Midbrain (tissue), 1 donor: ENCODE data around the gene GNAI2.
"Not testable (repeated sequence)": the region's sequence is repeated elsewhere in the genome, so short reads cannot be mapped to it uniquely, and the experiment has no call there.

Experiments used
- DNase-seq: peaks from one replicate; lab custom pipeline; 2025; lab: John Stamatoyannopoulos, UW

The GNAI2 gene

GRCh38 chr3:50276762-50277101 lies 40.7 kb downstream of the GNAI2 start:
- no peak for DNase-seq

- DNase-seq = peak; percentile 67
Measured at GRCh38 chr3:50278123-50278879, 42.3 kb downstream of the GNAI2 start.

GRCh38 chr3:50278880-50279224 lies 42.8 kb downstream of the GNAI2 start, which contains the start of gene LSMEM2:
LSMEM2 (plus strand) TSS chr3:50279087; CDS start chr3:50279114, 27 bp downstream.
- DNase-seq = peak; percentile 49

- no peak for DNase-seq
Measured at GRCh38 chr3:50279255-50280016, 43.4 kb downstream of the GNAI2 start.

GRCh38 chr3:50284121-50284520 lies 48.1 kb downstream of the GNAI2 start:
- not testable (repeated sequence) for DNase-seq

- no peak for DNase-seq
Measured at GRCh38 chr3:50286322-50287227, 50.6 kb downstream of the GNAI2 start.

- no peak for DNase-seq
Measured at GRCh38 chr3:50287262-50287661, 51.3 kb downstream of the GNAI2 start.

GRCh38 chr3:50288387-50289007 lies 52.5 kb downstream of the GNAI2 start:
- DNase-seq = no peak

- no peak for DNase-seq
Measured at GRCh38 chr3:50289130-50289529, 53.1 kb downstream of the GNAI2 start.

- DNase-seq = no peak
Measured at GRCh38 chr3:50290161-50290641, 54.2 kb downstream of the GNAI2 start.

GRCh38 chr3:50292159-50293078 lies 56.4 kb downstream of the GNAI2 start, which contains the start of gene IFRD2:
IFRD2 (minus strand) TSS chr3:50292429; CDS start chr3:50292274, 155 bp downstream.
- DNase-seq = peak; percentile 99

- DNase-seq = no peak
Measured at GRCh38 chr3:50293079-50293801, 57.2 kb downstream of the GNAI2 start.

- DNase-seq = no peak
Measured at GRCh38 chr3:50294089-50294488, 58.1 kb downstream of the GNAI2 start.

- no peak for DNase-seq
Measured at GRCh38 chr3:50294492-50295403, 58.7 kb downstream of the GNAI2 start.

- DNase-seq = no peak
Measured at GRCh38 chr3:50295553-50296431, 59.8 kb downstream of the GNAI2 start.

- no peak for DNase-seq
Measured at GRCh38 chr3:50296721-50297383, 60.8 kb downstream of the GNAI2 start.

- DNase-seq = no peak
Measured at GRCh38 chr3:50297384-50297775, 61.4 kb downstream of the GNAI2 start.
